Activated CD8-positive, alpha-beta memory T cell treated with anti-CD3 and anti-CD28 coated beads for 36 hours (primary cell): Measurements from ENCODE around the gene UBE2E2. TPM values are rescaled to one million over a fixed set of nuclear protein-coding genes. Genes with fewer than 3 reads are reported as not detected.
"Not testable (repeated sequence)": the region's sequence is repeated elsewhere in the genome, so short reads cannot be mapped to it uniquely, and the experiment has no call there.

Experiments used
- CTCF ChIA-PET: fragments of 350-600 bp; sonication (Branson Sonifier 250); formaldehyde crosslinking; loops from one replicate; lab custom pipeline; 2021; ENCODE audit warnings: antibody characterized with exemption; lab: Charles Lee
- POLR2A ChIA-PET: fragments of 350-600 bp; sonication (Branson Sonifier 250); formaldehyde crosslinking; loops from one replicate; lab custom pipeline; 2021; ENCODE audit warnings: antibody characterized with exemption; lab: Charles Lee
- total RNA-seq, 2 experiments: library from RNA; stranded (reverse); gene quantifications; one replicate each; pipeline ENCODE4 v1.2.3, GENCODE V29; 2021

The UBE2E2 gene
- total RNA-seq, 2 experiments from 2014 or later, result 2.3 to 2.9 TPM

- CTCF ChIA-PET, result no interaction called here
- POLR2A ChIA-PET, result no interaction called here
Measured at GRCh38 chr3:23316924-23317323, 113.8 kb downstream of the UBE2E2 start.

- CTCF ChIA-PET, result no interaction called here
Measured at GRCh38 chr3:23319366-23320312, 116.5 kb downstream of the UBE2E2 start.

GRCh38 chr3:23320586-23321570 is 117.8 kb downstream of the UBE2E2 start:
- POLR2A ChIA-PET, result no interaction called here
- CTCF ChIA-PET, result no interaction called here

More at GRCh38 chr3:23319366-23320312, 116.5 kb downstream of the UBE2E2 start:
- POLR2A ChIA-PET, result no interaction called here

- ChIA-PET CTCF (no interaction called here), POLR2A (no interaction called here)
Measured at GRCh38 chr3:23324745-23325144, 121.6 kb downstream of the UBE2E2 start.

- ChIA-PET CTCF (no interaction called here), POLR2A (no interaction called here)
Measured at GRCh38 chr3:23325466-23326065, 122.4 kb downstream of the UBE2E2 start.

GRCh38 chr3:23329471-23330105 is 126.5 kb downstream of the UBE2E2 start:
- POLR2A ChIA-PET, result no interaction called here
- CTCF ChIA-PET, result no interaction called here

- POLR2A ChIA-PET, result no interaction called here
- CTCF ChIA-PET, result no interaction called here
Measured at GRCh38 chr3:23330568-23330967, 127.4 kb downstream of the UBE2E2 start.

- CTCF ChIA-PET, result no interaction called here
Measured at GRCh38 chr3:23331141-23331935, 128.2 kb downstream of the UBE2E2 start.

GRCh38 chr3:23333633-23334032 is 130.5 kb downstream of the UBE2E2 start:
- CTCF ChIA-PET, result no interaction called here
- POLR2A ChIA-PET, result no interaction called here

More at GRCh38 chr3:23331141-23331935, 128.2 kb downstream of the UBE2E2 start:
- POLR2A ChIA-PET, result no interaction called here

GRCh38 chr3:23336853-23337252 is 133.7 kb downstream of the UBE2E2 start:
- CTCF ChIA-PET, POLR2A ChIA-PET: not testable (repeated sequence)

- ChIA-PET POLR2A (no interaction called here), CTCF (no interaction called here)
Measured at GRCh38 chr3:23341147-23341838, 138.2 kb downstream of the UBE2E2 start.

GRCh38 chr3:23342343-23342742 is 139.2 kb downstream of the UBE2E2 start:
- CTCF ChIA-PET, result no interaction called here
- POLR2A ChIA-PET, result no interaction called here

- ChIA-PET POLR2A (no interaction called here), CTCF (no interaction called here)
Measured at GRCh38 chr3:23343509-23343908, 140.4 kb downstream of the UBE2E2 start.

- CTCF ChIA-PET, result no interaction called here
- POLR2A ChIA-PET, result no interaction called here
Measured at GRCh38 chr3:23344886-23345285, 141.8 kb downstream of the UBE2E2 start.

GRCh38 chr3:23349444-23349843 is 146.3 kb downstream of the UBE2E2 start:
- POLR2A ChIA-PET, CTCF ChIA-PET: not testable (repeated sequence)

- ChIA-PET CTCF (no interaction called here), POLR2A (no interaction called here)
Measured at GRCh38 chr3:23356169-23356568, 153.0 kb downstream of the UBE2E2 start.

GRCh38 chr3:23356923-23357322 is 153.8 kb downstream of the UBE2E2 start:
- ChIA-PET CTCF (no interaction called here), POLR2A (no interaction called here)

GRCh38 chr3:23359116-23359515 is 156.0 kb downstream of the UBE2E2 start:
- CTCF ChIA-PET, result no interaction called here
- POLR2A ChIA-PET, result no interaction called here
